CD14-positive monocyte (primary cell): ENCODE data around the gene DCD. TPM values are rescaled to one million over a fixed set of nuclear protein-coding genes. Genes with fewer than 3 reads are reported as not detected.
A peak's percentile ranks its signal among the peaks of the same experiment; 100 is the strongest.

Source experiments
- DNase-seq, 3 donors: peaks; one replicate each; pipeline ENCODE4 v3.0.0-alpha.2; 2011 to 2022
- H2AFZ ChIP-seq: 2 replicates; pipeline ENCODE4 v1.6.0; 2012; ENCODE audit warnings: mild to moderate bottlenecking, low read depth, low read length, inconsistent platforms; ENCODE audit not compliant: insufficient read depth, poor library complexity, severe bottlenecking
- H3K27ac ChIP-seq, 2 donors: 1 replicate in 1 of 2; 2 replicates in 1 of 2; pipeline ENCODE4 v1.5.1; 2012 to 2013; ENCODE audit warnings: low read length in 2 of 2, control low read depth in 1 of 2, inconsistent platforms in 1 of 2, low read depth in 1 of 2, mild to moderate bottlenecking in 1 of 2
- H3K27me3 ChIP-seq, 2 donors: one replicate each; pipeline versions ENCODE4 v1.6.0 to v1.6.1; 2011 to 2013; ENCODE audit warnings: low read length in 2 of 2; ENCODE audit not compliant: control insufficient read depth in 2 of 2, insufficient read depth in 2 of 2
- H3K36me3 ChIP-seq, 2 donors: replicated peaks in 1 of 2; 1 replicate in 1 of 2; 2 replicates in 1 of 2; pipeline versions ENCODE4 v1.5.1 to v1.6.1; 2012 to 2013; ENCODE audit warnings: low read length in 2 of 2, control low read depth in 1 of 2, inconsistent platforms in 1 of 2, mild to moderate bottlenecking in 1 of 2; ENCODE audit not compliant: insufficient read depth in 2 of 2, control insufficient read depth in 1 of 2
- H3K4me1 ChIP-seq, 2 donors: 1 replicate in 1 of 2; 2 replicates in 1 of 2; pipeline versions ENCODE4 v1.5.1 to v1.6.1; 2012 to 2013; ENCODE audit warnings: low read length in 2 of 2, control low read depth in 1 of 2, inconsistent platforms in 1 of 2, mild to moderate bottlenecking in 1 of 2, moderate library complexity in 1 of 2; ENCODE audit not compliant: insufficient read depth in 2 of 2, control insufficient read depth in 1 of 2
- H3K4me2 ChIP-seq: replicated peaks from 2 replicates; pipeline ENCODE3; 2012; ENCODE audit warnings: low read length, moderate library complexity, mild to moderate bottlenecking; ENCODE audit not compliant: poor library complexity, severe bottlenecking; ENCODE audit errors: extremely low read depth
- H3K4me3 ChIP-seq, 3 experiments: fragments of 200-600 bp in 1 of 3; sonication (generic) in 1 of 3; replicated peaks in 1 of 3; 1 replicate in 2 of 3; 2 replicates in 1 of 3; pipeline ENCODE4 v1.5.1; 2011 to 2013; ENCODE audit warnings: low read length in 3 of 3, mild to moderate bottlenecking in 3 of 3, control low read depth in 2 of 3, low read depth in 2 of 3, inconsistent platforms in 1 of 3, moderate library complexity in 1 of 3
- H3K79me2 ChIP-seq: 2 replicates; pipeline ENCODE4 v1.6.0; 2012; ENCODE audit warnings: mild to moderate bottlenecking, control low read depth, inconsistent platforms, low read length, moderate library complexity; ENCODE audit not compliant: insufficient read depth
- H3K9ac ChIP-seq: 2 replicates; pipeline ENCODE4 v1.6.0; 2017; ENCODE audit warnings: low read length, mild to moderate bottlenecking; ENCODE audit not compliant: insufficient read depth, poor library complexity, severe bottlenecking
- H3K9me3 ChIP-seq, 2 donors: replicated peaks in 1 of 2; 1 replicate in 1 of 2; 2 replicates in 1 of 2; pipeline versions ENCODE4 v1.5.1 to v1.6.1; 2012 to 2013; ENCODE audit warnings: low read length in 2 of 2, control low read depth in 1 of 2; ENCODE audit not compliant: control insufficient read depth in 1 of 2, insufficient read depth in 1 of 2
- H4K20me1 ChIP-seq: 2 replicates; pipeline ENCODE4 v1.6.0; 2012; ENCODE audit warnings: mild to moderate bottlenecking, low read length, control low read depth, moderate library complexity; ENCODE audit not compliant: insufficient read depth
- H3K27ac Mint-ChIP-seq, 7 donors: one replicate each; pipeline ENCODE4 v1.8.0; 2020; ENCODE audit warnings: mild to moderate bottlenecking in 7 of 7, mixed read lengths in 7 of 7, moderate library complexity in 6 of 7, inconsistent platforms in 2 of 7
- H3K27me3 Mint-ChIP-seq, 3 donors: one replicate each; pipeline ENCODE4 v1.8.0; 2021 to 2022; ENCODE audit warnings: low read depth in 3 of 3, mild to moderate bottlenecking in 3 of 3, mixed read lengths in 3 of 3, moderate library complexity in 3 of 3, inconsistent platforms in 1 of 3
- H3K36me3 Mint-ChIP-seq, 2 donors: one replicate each; pipeline ENCODE4 v1.8.0; 2020; ENCODE audit warnings: mixed read lengths in 2 of 2, inconsistent platforms in 1 of 2, mild to moderate bottlenecking in 1 of 2
- H3K4me1 Mint-ChIP-seq: one replicate; pipeline ENCODE4 v1.8.0; 2020; ENCODE audit warnings: mild to moderate bottlenecking, mixed read lengths
- H3K4me3 Mint-ChIP-seq, 2 donors: one replicate each; pipeline ENCODE4 v1.8.0; 2020; ENCODE audit warnings: mild to moderate bottlenecking in 2 of 2, mixed read lengths in 2 of 2, moderate library complexity in 1 of 2
- H3K9me3 Mint-ChIP-seq, 7 donors: one replicate each; pipeline ENCODE4 v1.8.0; 2020 to 2022; ENCODE audit warnings: mixed read lengths in 7 of 7, mild to moderate bottlenecking in 6 of 7, moderate library complexity in 6 of 7, inconsistent platforms in 2 of 7
- WGBS: methylation state at CpG from one replicate; pipeline ENCODE4 v1.1.5; 2013; ENCODE audit warnings: missing lambda C conversion rate; ENCODE audit not compliant: insufficient coverage; 5-methylcytosine and 5-hydroxymethylcytosine counted together
- intact Hi-C, 2 donors: fragments of 100-400 bp; cut with micrococcal nuclease; formaldehyde crosslinking; loops; one replicate each; pipeline versions ENCODE4 v1.15.0 to v1.15.1; 2023
- polyA plus RNA-seq, 3 donors: library from polyadenylated mRNA; depleted of rRNA in 1 of 3; unstranded in 2 of 3; stranded (reverse) in 1 of 3; fragments of 300-500 nt in 2 of 3; fragments of >200 nt in 1 of 3; fragmentation: Illumina TruSeq in 2 of 3; gene quantifications; 1 replicate in 2 of 3; 2 replicates in 1 of 3; pipeline ENCODE4 v1.2.3, GENCODE V29; 2012 to 2021
- TF ChIP-seq, protein P1 (sequence below): fragments of 200-600 bp; IDR thresholded peaks from one replicate; pipeline ENCODE4 v1.8.0; 2022; ENCODE audit warnings: antibody characterized with exemption, mild to moderate bottlenecking

Gene DCD
- polyA plus RNA-seq, 3 donors, result not detected

DNA sequence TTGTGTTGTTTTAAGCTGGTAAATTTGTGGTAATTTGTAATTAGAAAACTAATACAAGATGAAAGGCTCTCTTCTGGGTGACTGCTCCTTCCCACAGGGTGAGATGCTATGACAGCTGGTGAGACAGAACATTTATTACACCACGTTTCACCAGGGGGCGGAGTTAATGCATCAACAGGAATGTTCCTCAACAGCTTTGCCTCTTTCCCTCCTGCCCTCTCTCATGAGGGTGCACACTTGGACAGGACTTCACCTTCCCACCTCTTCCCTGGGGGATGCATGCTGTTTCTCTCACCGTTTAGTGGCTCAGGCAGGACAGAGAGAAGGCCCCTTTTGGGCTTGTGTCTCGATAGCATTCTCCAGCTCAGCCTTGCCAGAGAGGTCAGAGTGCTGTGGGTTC is 46.3 kb downstream of the DCD start:
- no peaks in the 10 kb centered on the region for H3K4me1 ChIP-seq
- Mint-ChIP-seq H3K27me3 (peaks cover 1 to 9% (median 9%) of the 10 kb centered on the region in 3 donors), H3K4me3 (no peak overlapping the region), H3K9me3 (no peaks in the 10 kb centered on the region), H3K27ac (peak overlapping the region in 1 of 7 donors; percentile 13), H3K4me1 (peaks cover 7% of the 10 kb centered on the region), H3K36me3 (no peaks in the 10 kb centered on the region)
- intact Hi-C loops, result no loop called here
- H3K36me3 ChIP-seq, result no peaks in the 10 kb centered on the region
- H3K9ac ChIP-seq, result no peak overlapping the region
- TF ChIP-seq, protein P1, sequence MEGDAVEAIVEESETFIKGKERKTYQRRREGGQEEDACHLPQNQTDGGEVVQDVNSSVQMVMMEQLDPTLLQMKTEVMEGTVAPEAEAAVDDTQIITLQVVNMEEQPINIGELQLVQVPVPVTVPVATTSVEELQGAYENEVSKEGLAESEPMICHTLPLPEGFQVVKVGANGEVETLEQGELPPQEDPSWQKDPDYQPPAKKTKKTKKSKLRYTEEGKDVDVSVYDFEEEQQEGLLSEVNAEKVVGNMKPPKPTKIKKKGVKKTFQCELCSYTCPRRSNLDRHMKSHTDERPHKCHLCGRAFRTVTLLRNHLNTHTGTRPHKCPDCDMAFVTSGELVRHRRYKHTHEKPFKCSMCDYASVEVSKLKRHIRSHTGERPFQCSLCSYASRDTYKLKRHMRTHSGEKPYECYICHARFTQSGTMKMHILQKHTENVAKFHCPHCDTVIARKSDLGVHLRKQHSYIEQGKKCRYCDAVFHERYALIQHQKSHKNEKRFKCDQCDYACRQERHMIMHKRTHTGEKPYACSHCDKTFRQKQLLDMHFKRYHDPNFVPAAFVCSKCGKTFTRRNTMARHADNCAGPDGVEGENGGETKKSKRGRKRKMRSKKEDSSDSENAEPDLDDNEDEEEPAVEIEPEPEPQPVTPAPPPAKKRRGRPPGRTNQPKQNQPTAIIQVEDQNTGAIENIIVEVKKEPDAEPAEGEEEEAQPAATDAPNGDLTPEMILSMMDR, result no peak
- no peaks in the 10 kb centered on the region for H3K27me3 ChIP-seq
- no peak for DNase-seq
- no peak overlapping the region for H2AFZ ChIP-seq
- H3K79me2 ChIP-seq, result no peaks in the 10 kb centered on the region
- 91% methylated on average over 2 of the region's 4 CpGs for WGBS
- H3K4me3 ChIP-seq, result no peak overlapping the region
- no peaks in the 10 kb centered on the region for H4K20me1 ChIP-seq
- H3K4me2 ChIP-seq, result no peak overlapping the region
- no peaks in the 10 kb centered on the region for H3K9me3 ChIP-seq
- H3K27ac ChIP-seq, result no peak overlapping the region

DNA sequence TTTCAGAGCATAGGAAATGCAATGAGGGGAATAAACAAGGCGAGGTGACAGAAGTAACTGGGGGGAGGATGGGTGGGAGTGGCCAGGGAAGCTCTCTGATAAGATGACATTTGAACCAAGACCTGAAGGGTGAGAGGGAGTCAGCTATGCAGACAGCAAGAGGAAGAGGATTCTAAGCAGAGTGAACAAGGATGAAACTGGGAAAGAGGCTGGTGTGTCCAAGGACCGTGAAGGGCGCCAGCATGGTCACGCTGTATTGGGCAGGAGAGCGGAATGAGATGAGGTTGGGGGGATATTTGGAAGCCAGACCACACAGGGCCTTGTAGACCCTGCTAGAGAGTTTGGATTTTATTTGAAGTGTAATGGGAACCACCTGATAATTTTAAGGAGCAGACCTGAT is 49.2 kb downstream of the DCD start:
- no peaks in the 10 kb centered on the region for H4K20me1 ChIP-seq
- H3K4me3 ChIP-seq, result no peak overlapping the region
- no peak overlapping the region for H2AFZ ChIP-seq
- no peak overlapping the region for H3K27ac ChIP-seq
- no peak overlapping the region for H3K9ac ChIP-seq
- WGBS, result 98% methylated on average over 5 of the region's 5 CpGs
- DNase-seq, result no peak
- no peak overlapping the region for H3K4me2 ChIP-seq
- no peaks in the 10 kb centered on the region for H3K9me3 Mint-ChIP-seq
- H3K36me3 ChIP-seq, result no peaks in the 10 kb centered on the region
- intact Hi-C loops, result no loop called here
- TF ChIP-seq, protein P1, result no peak
- no peak overlapping the region for H3K27ac Mint-ChIP-seq
- no peaks in the 10 kb centered on the region for H3K9me3 ChIP-seq
- H3K27me3 ChIP-seq, result no peaks in the 10 kb centered on the region
- no peaks in the 10 kb centered on the region for H3K4me1 ChIP-seq
- H3K4me3 Mint-ChIP-seq, result no peak overlapping the region
- peaks cover 7% of the 10 kb centered on the region for H3K4me1 Mint-ChIP-seq
- peaks cover 4 to 10% (median 8%) of the 10 kb centered on the region in 3 donors for H3K27me3 Mint-ChIP-seq
- no peaks in the 10 kb centered on the region for H3K79me2 ChIP-seq
- H3K36me3 Mint-ChIP-seq, result no peaks in the 10 kb centered on the region
